Embryonic facial prominence (tissue), 1 donor: ENCODE measurements around the gene TMED4.

Experiments
- DNase-seq: peaks from one replicate; pipeline ENCODE4 v3.0.0-alpha.2; 2016; ENCODE audit errors: extremely low spot score

The TMED4 gene

DNA sequence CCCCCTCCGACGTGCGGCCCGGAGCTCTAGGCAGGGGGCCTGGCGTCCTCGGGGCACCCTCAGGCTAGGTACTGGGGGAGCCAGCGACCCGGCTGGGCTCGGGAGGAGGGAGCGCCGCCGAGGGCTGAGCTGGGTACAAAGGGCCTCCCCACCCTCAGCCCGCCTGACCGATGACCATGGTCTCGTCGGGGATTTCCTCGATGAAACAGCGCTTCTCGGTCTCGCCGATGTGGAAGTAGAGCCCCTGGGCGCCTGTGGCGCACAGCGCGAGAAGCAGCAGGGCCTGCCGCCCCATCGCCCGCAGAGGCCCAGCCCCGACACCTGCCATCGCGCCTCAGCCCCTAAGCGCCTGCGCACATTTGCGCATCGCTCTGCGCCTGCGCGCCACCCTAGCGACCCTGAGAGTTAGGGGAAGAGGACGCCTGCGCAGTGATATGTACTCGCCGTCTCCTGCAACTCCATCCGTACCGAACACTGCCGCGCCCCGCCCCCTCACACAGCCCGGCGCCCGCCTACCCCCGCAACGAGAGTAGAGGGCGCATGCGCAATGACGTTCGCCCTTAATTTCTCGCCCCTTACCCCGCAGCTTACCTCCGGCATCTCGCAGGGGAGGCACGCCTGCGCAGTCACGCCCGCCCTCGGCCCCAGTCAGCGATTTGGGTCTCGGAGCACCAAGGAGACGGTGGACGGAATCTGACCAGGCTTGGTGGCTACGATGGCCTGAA is at the start of gene TMED4:
TSS of gene TMED4 (minus strand) at position 353 of the 725 bp plus-strand sequence. CDS start at position 328, 25 bp downstream.
- DNase-seq = peak; percentile 99

DNA sequence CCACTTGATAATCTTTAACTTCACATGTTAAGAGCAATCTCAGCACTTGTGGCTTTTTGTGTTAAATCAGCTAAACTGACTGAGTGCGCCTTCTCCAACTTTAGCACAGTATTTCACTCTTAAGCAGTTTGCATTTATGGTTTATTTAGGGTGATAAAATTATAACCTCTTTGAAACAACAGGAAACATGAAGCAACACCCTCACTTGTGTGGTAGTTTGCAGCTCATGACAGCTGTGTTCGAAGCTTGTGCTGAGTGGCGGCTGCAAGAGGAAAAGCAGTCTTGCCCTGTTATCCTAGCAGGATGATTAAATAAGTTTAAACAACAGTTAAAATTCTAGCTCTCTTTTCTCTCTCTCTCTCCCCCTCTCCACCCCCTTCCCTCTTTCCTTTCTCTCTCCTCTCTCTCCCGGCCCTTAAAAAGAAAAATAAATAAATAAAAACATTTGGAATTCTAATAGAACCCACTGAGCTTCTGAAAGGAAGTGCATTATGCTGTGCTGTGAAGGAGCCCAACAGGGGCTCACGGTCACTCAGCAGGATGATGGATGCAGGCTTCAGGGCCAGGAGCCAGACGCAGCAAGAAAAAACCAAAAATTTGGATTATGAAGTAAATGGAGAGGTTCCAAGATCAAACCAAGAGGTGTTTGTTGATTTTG is 49.6 kb upstream of the TMED4 start:
- no peak for DNase-seq

DNA sequence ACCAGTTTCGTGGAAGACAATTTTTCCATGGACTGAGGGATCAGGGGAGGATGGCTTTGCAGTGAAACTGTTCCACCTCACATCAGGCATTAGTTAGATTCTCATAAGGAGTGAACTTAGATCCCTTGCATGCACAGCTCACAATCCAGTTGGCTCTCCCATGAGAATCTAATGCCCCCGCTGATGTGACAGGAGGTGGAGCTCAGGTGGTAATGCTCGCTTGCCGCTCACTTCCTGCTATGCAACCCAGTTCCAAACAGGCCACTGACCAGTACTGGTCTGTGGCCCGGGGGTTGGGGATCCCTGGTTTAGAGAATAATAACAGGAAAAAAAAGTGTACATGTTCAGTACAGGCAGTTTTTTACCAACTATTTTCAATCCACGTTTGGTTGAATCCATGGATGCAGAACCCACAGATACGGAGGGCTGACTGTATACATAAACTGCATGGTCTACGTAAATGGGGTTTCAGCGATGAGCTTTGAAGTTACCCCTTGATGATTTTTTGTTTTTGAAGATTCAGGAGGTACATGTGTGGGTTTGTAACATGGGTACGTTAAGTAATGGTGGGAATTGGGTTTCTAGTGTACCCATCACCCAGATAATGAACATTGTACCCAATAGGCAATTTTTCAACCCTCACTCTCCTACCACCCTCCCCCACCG is 48.9 kb upstream of the TMED4 start:
- no peak for DNase-seq

DNA sequence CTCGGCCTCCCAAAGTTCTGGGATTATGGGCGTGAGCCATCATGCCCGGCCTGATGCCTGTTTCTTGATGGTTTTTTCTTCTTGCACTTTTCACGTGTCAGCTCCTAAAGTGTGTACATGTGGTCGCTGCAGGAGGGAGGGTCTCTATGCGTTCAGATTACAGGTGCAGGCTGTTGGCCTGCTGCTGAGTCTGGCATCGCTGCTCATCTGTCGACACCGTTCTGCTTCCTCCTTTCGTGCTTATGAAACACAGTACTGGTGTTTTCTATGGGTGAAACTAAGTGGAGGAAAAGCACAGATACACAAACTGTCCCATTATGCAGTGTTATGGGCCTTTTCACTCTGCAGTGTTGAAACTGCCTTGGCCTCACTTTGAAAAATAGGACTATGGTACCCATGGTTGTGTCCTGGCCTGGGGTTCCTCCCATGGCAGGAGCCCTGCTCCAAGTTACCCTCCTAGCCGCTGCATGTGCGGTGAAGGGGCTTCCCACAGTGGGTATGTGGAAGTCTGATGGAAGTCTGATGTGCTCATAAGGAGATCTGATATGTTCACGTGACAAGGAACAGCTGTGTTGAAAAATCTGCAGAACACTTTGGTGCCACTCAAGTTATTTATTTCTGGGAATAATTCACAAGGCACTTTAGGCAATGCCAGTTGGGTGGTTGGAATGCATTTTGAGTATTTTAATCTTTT is 47.9 kb upstream of the TMED4 start:
- no peak for DNase-seq

- no peak for DNase-seq
These were observed 44.6 kb upstream of the TMED4 start for GRCh38 chr7:44626620-44627019.

DNA sequence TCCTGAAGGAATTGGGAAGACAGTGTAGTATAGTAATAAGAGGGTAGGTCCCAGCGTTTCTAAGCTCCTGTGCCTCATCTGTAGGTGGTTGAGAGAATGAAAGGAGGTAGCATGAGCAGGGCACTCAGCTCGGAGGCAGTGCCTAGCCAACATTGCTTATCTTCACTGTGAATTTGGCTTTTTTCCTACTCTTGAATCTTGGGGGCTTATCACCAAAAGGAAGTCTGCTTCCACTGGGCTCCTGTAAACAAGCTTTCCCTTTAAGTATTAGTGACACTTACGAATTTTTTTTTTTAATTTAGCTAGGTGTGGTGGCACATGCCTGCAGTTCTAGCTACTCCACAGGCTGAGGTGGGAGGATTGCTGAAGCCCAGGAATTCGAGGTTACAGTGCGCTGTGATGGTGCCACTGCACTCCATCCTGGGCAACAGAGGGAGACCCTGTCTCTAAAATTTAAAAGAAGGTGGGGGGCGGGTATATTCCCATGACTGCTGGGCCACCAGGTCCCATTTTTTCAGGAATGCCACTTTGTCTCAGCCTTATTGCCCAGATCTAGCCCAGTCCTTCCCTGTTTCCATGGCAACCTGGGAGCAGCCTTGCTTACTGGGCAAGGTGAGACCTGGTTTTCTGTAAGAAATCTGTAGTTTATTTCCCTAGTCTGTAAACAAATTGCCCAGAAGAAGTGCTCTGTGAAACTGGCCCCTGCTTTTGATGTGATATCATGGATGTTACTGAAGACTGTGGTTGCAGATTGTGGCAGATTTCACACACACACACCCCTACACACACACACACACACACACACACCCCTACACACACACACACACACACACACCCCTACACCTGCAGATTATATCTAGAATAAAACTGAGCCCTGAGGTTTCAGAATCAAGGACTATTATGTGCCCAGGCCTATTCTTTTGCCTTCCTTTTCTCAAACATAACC is 43.8 kb upstream of the TMED4 start:
- DNase-seq = no peak

DNA sequence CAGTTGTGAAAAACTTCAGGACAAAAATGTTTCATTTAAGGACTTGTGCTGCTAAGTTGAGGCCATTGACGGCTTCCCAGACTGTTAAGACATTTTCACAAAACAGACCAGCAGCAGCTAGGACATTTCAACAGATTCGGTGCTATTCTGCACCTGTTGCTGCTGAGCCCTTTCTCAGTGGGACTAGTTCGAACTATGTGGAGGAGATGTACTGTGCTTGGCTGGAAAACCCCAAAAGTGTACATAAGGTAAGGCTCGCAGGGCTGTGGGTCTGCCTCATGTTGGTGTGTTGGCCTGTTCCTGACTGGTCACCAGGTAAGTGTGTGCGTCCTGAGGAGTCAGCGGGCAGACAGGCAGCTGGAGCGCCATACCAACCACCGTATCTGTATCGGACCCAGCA is 42.3 kb upstream of the TMED4 start:
- no peak for DNase-seq

- no peak for DNase-seq
These were observed 40.5 kb upstream of the TMED4 start for GRCh38 chr7:44622342-44623151.

- DNase-seq = no peak
These were observed 39.7 kb upstream of the TMED4 start for GRCh38 chr7:44621750-44622103.

DNA sequence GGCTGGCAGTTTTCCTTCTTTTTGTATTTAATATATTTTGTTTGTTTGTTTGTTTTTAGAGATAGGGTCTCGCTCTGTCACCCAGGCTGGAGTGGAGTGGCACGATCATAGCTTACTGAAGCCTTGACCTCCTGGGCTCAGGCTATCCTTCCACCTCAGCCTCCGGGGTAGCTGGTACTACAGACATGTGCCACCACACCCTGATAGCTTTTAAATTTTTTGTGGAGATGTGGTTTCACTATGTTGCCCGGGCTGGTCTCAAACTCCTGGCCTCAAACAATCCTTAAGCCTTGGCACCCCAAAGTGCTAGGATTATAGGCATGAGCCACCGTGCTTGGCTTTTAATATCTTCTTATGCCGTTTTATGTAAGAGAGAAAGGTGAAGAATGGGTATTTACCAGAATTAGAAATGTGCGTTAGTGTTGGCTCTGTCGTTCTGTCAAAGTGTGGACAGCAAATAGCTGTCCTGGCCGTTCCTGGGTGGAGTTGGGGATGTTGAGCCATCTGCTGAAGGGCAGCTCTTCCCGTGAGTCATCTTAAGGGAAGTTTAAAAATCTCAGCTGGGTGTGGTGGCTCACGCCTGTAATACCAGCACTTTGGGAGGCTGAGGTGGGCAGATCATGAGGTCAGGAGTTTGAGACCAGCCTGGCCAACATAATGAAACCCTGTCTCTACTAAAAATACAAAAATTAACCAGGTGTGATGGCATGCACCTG is 39.2 kb upstream of the TMED4 start:
- DNase-seq = no peak

DNA sequence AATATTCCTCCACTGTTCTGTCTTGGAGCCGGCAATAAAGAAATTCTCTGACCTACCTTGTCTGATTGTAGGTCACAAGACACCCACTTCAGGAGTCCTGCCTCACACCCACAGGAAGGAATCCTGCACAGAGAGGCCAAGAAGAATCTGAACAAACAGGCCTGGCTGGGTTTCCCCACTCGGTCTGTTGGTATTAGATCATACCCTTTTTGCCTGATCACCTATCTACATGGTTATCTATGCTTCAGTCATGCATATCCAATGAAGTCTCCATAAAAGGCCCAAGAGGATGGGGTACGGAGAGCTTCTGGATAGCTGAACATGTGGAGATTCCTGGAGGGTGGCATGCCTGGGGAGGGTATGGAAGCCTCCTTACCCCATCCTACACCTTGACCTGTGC is 36.7 kb upstream of the TMED4 start:
- DNase-seq = no peak

GRCh38 chr7:44618045-44618444 is 36.0 kb upstream of the TMED4 start:
- no peak for DNase-seq

- no peak for DNase-seq
These were observed 35.3 kb upstream of the TMED4 start for GRCh38 chr7:44617225-44617890.

DNA sequence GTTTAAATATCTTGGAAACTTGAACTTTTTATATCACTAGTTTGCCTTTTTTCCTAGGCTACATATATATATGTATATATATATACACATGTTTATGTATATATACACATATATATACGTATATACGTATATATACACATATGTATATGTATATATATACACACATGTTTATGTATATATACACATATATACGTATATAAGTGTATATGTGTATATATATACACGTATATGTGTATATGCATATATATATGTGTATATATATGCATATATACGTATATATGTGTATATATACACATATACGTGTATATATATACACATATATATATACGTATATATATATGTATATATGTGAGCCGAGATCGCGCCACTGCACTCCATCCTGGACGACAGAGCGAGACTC is 34.5 kb upstream of the TMED4 start:
- no peak for DNase-seq

DNA sequence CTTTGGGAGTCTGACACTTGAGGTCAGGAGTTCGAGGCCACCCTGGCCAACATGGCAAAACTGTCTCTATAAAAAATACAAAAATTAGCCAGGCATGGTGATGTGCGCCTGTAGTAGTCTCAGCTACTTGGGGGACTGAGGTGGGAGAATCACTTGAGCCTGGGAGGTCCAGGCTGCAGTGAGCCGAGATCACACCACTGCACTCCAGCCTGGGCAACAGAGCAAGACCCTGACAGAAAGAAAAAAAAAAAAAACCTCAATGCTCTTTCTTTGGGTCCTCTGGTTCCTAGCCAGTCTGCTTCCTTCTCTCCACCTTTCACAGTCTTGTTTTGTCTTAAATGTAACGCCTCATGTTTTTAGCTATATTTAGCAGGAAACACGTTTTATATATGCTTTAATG is 33.8 kb upstream of the TMED4 start:
- DNase-seq = no peak

- no peak for DNase-seq
These were observed 33.1 kb upstream of the TMED4 start for GRCh38 chr7:44615149-44615611.

DNA sequence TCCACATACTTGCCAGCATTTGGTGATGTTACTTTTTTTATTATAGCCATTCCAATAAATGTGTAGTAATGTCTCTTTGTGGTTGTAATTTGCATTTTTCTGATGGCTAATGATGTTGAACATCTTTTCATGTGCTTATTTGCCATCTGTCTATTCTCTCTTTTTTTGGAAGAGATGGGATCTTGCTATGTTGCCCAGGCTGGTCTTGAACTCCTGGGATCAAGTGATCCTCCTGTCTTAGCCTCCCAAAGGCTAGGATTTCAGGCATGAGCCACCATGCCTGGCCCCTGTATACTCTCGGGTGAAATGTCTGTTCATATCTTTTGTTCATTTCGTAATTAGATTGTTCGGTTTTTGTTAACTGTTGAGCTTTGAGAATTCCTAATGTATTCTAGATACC is 27.8 kb upstream of the TMED4 start:
- no peak for DNase-seq

DNA sequence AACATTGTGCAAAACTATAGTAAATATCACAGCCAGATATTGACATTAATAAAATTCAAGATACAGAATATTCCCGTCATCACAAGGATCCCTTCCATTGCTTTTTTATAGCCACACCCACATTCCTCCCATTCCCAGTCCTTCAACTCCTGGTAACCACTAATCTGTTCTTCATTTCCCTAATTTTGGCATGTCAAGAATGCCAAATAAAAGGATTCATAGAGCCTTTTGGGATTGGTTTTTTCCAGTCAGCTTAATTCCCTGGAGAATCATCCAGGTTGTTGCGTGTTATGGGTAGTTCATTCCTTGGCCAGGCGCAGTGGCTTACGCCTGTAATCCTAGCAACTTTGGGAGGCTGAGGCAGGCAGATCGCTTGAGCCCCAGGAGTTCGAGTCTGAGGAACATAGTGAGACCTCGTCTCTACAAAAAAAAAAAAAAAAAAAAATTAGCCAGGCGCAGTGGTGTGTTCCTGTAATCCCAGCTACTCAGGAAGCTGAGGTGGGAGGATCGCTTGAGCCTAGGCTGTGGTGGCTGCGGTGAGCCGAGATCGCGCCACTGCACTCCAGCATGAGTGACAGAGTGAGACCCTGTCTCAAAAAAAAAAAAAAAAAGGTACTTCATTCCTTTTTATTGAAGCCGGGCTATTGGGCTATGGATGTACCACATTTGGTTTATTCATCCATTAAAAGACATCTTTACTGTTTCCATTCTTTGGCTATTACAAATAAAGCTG is 27.1 kb upstream of the TMED4 start:
- DNase-seq = no peak
